H1 (cell line): Measurements from ENCODE around the gene STAMBPL1.

ENCODE experiments used
- EZH2 ChIP-seq: fragments of 200-600 bp; sonication (generic); IDR thresholded peaks from 2 replicates; pipeline ENCODE4 v1.7.1; 2012; ENCODE audit warnings: low read depth, mild to moderate bottlenecking, moderate library complexity, low read length, inconsistent platforms; ENCODE audit not compliant: severe bottlenecking
- GTF2F1 ChIP-seq: IDR thresholded peaks from 2 replicates; pipeline ENCODE4 v1.6.1; 2012; ENCODE audit warnings: low read depth, low read length, improper control_type of control experiment, borderline replicate concordance
- MAFK ChIP-seq: IDR thresholded peaks from 2 replicates; pipeline ENCODE4 v1.6.1; 2012; ENCODE audit warnings: low read depth, mild to moderate bottlenecking, improper control_type of control experiment, low read length
- RFX5 ChIP-seq: IDR thresholded peaks from 2 replicates; pipeline ENCODE4 v1.6.1; 2011; ENCODE audit warnings: low read depth, low read length, improper control_type of control experiment, borderline replicate concordance
- SIN3A ChIP-seq, 2 experiments: IDR thresholded peaks in 1 of 2; conservative IDR thresholded peaks in 1 of 2; 2 replicates each; pipeline ENCODE4 v1.6.1; 2011 to 2012; ENCODE audit warnings: low read length in 2 of 2, improper control_type of control experiment in 1 of 2, low read depth in 1 of 2, mild to moderate bottlenecking in 1 of 2
- TAF1 ChIP-seq: IDR thresholded peaks from 2 replicates; pipeline ENCODE4 v1.6.1; 2011; ENCODE audit warnings: mild to moderate bottlenecking, low read depth, low read length
- YY1 ChIP-seq: IDR thresholded peaks from 2 replicates; pipeline ENCODE4 v1.6.1; 2011; ENCODE audit warnings: low read depth, mild to moderate bottlenecking, low read length
- TF ChIP-seq, protein P1 (sequence below), 3 experiments: IDR thresholded peaks; 1 replicate in 2 of 3; 2 replicates in 1 of 3; pipeline versions ENCODE4 v1.5.1 to v1.6.1; 2011; ENCODE audit warnings: low read length in 3 of 3, mild to moderate bottlenecking in 3 of 3, inconsistent platforms in 2 of 3, low read depth in 1 of 3, moderate library complexity in 1 of 3; ENCODE audit not compliant: insufficient read depth in 1 of 3; ENCODE audit errors: control extremely low read depth in 1 of 3

DNA sequence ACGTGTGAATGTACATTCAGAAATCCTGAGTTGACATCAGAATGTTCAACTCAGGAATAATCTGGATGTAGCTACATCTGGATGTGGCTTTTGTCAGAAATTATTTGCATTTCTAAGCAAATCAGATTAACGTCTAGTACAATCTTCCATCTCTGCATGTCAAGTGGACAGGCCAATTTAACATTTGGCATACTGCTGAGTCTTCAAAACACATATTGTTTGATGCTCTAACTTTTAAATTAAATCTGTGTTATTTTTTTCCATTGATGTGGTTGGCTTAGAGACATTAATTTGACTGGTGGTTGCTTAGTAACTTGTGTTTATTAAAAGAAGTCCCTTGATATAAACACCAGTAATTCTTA, 3.4 kb downstream of the STAMBPL1 start:
- TF ChIP-seq, protein P1, sequence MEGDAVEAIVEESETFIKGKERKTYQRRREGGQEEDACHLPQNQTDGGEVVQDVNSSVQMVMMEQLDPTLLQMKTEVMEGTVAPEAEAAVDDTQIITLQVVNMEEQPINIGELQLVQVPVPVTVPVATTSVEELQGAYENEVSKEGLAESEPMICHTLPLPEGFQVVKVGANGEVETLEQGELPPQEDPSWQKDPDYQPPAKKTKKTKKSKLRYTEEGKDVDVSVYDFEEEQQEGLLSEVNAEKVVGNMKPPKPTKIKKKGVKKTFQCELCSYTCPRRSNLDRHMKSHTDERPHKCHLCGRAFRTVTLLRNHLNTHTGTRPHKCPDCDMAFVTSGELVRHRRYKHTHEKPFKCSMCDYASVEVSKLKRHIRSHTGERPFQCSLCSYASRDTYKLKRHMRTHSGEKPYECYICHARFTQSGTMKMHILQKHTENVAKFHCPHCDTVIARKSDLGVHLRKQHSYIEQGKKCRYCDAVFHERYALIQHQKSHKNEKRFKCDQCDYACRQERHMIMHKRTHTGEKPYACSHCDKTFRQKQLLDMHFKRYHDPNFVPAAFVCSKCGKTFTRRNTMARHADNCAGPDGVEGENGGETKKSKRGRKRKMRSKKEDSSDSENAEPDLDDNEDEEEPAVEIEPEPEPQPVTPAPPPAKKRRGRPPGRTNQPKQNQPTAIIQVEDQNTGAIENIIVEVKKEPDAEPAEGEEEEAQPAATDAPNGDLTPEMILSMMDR (IDR thresholded peaks at IDR 0.05; ENCODE audit: control extremely low read depth in 1 of 3, insufficient read depth in 1 of 3, low read depth in 1 of 3, low read length in 3 of 3), result no peak
- TF ChIP-seq GTF2F1 (no peak), MAFK (no peak), RFX5 (no peak), YY1 (no peak), EZH2 (no peak), SIN3A (conservative IDR thresholded peaks at IDR 0.05 in 1 of 2, IDR thresholded peaks at IDR 0.05 in 1 of 2; ENCODE audit: low read depth in 1 of 2, low read length in 2 of 2) (no peak), TAF1 (no peak)
